GM18511 (cell line): ENCODE data around the gene ZNF827.

Experiments
- ATAC-seq: cut with Tn5 transposase; IDR thresholded peaks from one replicate; pipeline ENCODE4 v1.9.1; 2021; ENCODE audit warnings: mild to moderate bottlenecking, moderate library complexity; ENCODE audit not compliant: unreplicated experiment

Gene ZNF827

GRCh38 chr4:145868637-145869409, 69.8 kb downstream of the ZNF827 start:
- peak; percentile 63 for ATAC-seq

GRCh38 chr4:145867406-145867805, 71.2 kb downstream of the ZNF827 start:
- no peak for ATAC-seq

GRCh38 chr4:145866991-145867390, 71.6 kb downstream of the ZNF827 start:
- ATAC-seq, result no peak

- peak; percentile 43 for ATAC-seq
These were observed 73.2 kb downstream of the ZNF827 start for GRCh38 chr4:145865274-145865941.

- no peak for ATAC-seq
These were observed 75.4 kb downstream of the ZNF827 start for GRCh38 chr4:145863191-145863590.

DNA sequence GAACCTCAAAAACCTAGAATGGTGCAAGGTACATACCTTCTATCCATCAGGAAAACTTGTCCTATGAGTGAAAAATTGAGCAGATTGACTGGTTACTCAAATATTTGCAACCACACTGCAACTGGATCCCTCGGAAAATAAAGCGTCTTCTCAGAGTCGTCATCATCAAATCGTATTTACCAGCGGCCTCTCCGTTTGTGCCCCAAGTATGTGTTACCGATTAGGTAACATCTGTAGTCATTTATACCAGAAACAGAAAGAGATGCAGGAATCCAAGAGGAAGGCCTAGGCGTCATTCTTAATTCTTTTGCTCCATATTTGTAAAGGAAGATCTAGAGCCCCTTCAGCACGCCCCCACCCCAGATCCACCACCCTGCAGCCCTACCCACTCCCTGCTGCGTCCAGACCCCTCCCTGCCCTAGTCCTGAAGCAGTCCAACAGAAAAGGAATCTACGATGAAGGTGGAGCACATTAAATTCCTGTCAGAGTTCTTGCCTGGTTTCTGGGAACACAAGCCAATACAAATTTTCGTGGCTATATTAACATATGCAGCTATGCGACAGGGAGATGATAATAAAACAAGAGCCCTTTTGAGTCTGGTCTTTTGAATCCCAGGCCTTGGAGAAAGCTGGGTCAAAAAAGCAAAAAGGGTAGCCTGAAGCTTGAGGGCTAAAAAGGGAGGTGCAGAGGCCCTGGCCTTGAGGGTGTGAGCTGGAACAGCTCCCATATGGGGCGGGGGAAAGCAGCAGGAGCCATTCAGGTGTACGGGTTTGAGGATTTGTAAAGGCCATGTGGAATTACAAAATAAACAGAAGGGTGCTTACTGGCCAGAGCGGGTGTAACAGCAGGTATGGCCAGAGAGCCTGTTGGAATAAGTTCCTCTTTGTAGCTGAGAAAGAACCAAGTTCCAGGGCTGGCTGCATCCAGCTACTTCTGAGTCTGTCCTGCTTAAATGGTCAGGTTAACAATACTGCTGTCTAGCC, 77.0 kb downstream of the ZNF827 start:
- ATAC-seq, result no peak

- ATAC-seq, result no peak
These were observed 77.7 kb downstream of the ZNF827 start for GRCh38 chr4:145860897-145861296.

GRCh38 chr4:145860446-145860845, 78.2 kb downstream of the ZNF827 start:
- no peak for ATAC-seq

DNA sequence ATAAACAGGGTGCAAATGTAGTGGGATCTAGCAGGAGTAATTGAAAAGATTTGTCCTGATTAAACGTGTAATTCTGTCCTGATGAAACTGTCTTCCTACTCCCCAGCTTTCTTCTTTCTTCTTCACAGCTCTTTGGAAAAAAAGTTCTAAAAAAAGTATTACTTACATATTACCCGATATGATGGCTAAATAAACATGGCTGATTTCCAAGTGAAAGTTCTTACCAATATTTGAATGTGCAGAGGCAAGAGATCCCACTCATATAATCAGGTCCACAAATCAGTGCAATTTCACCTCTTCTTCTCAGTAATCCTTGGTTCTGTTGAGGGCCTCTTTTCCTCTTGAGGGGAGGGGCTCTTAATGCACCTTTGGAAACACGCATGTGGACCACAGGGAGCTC, 78.7 kb downstream of the ZNF827 start:
- no peak for ATAC-seq

- no peak for ATAC-seq
These were observed 79.2 kb downstream of the ZNF827 start for GRCh38 chr4:145859426-145859825.

DNA sequence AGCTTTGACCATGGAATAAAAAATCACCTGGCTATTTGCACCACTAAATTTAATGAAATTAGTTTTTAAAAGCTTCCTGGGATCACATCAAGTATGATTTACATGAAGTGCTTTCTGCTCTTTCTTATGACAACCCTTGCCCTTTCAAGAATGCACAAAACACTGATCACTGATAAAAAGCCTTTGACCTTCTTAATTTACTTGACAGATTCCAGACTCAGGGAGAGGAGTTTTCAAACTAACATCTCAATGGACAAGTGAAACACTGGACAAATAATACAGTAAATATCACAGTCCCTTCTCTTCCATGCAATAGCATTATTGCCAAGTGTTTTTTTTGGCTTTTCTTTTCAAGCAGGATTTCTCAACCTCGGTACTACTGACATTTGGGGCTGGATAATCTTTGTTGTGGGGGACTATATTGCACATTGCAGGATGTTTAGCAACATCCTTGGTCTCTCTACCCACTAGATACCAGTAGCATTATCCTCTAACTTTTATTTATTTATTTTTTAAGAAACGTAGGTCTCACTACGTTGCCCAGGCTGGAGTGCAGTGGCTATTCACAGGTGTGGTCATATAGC, 86.3 kb downstream of the ZNF827 start:
- no peak for ATAC-seq

GRCh38 chr4:145851511-145852201, 87.0 kb downstream of the ZNF827 start:
- ATAC-seq, result no peak

DNA sequence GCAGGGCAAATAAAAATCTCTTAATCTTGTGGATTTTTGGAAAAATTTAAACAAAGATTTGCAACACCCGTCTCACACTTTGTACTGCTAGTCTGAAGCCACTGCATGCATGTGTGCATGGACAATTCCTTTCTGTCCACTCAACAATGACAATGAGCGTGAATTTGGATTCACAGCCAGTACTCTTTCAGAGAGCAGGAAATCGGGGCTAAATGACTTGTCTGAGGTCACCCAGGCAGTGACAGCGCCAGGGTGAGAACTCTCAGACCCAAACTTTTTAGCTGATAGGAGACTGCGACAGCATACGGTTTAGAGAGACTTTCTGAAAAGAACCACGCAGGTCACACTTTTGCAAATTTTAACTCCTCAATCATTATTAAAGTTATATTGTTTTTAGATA, 90.9 kb downstream of the ZNF827 start:
- ATAC-seq, result no peak

GRCh38 chr4:145845118-145845517, 93.5 kb downstream of the ZNF827 start:
- no peak for ATAC-seq

DNA sequence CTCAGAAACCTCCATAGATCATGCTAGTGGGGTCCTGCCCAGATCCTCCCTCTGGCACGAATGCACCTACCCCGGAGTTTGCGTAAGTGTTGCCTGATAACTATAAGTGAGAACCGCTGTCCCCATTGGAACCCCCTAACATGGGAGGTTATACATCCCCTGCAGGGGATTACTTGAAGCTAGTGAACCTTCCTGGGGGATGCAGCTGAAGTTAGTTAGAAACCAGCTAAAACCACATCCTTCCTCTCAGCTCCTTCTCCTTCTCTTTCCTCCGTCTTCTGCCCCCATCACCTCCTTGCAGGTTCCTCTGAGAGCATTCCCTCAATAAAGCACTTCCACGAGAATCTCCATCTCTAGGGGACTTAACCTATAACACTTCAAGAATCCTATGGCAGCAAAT, 95.0 kb downstream of the ZNF827 start:
- no peak for ATAC-seq

DNA sequence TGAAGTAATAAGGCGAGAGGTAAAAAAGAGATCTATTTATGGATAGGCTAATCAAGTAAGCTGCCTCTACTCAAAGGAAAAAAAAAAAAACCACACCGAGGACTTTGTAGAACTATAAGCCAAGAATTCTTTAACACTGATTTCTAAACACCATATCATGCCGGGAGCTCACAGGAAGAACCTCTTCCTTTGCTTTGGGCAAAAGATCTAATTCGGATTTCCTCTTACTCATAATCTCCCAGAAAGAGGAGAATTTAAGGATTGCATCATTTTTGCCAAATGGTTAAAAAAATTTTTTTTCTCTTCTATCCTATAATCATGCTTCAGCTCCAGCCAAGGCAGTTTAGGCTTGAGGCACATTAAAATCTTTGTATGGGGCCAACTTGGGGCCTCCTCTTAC, 95.5 kb downstream of the ZNF827 start:
- no peak for ATAC-seq

- ATAC-seq, result no peak
These were observed 96.3 kb downstream of the ZNF827 start for GRCh38 chr4:145842224-145842887.

- ATAC-seq, result no peak
These were observed 97.8 kb downstream of the ZNF827 start for GRCh38 chr4:145840801-145841200.

DNA sequence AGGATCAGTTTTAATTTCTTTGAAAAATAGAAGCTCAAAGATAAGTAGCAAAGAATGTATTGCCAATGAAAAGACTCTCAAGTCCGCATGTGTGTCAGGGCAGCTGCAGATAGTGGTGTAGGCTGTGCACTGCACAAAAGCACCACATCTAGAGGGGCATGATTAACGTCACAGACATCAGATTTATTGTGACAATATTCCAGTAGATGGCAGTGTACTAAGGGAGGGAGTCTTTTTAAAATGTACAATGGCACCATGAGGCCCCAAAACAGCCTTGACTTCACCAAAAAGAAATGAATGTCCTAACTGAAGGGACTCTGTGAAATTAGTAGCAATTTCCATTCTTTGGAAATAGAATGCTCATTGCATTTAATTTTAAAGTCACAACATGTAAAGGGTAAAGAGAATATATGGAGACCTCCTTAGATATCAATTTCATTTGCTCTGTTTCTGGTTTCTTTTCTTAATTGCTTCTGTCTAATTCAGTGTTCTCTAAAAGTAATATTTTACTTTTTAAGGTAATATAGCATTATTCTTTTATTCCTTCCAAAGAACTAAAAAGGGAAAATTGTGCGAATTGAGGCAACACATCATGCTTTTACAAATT, 98.4 kb downstream of the ZNF827 start:
- ATAC-seq, result peak; percentile 97
